ENCODE results near the gene LAMA1. TPM values are rescaled to one million over a fixed set of nuclear protein-coding genes. Genes with fewer than 3 reads are reported as not detected.

The LAMA1 gene
- total RNA-seq, 1 experiment from 2014 or later = 116 TPM

DNA sequence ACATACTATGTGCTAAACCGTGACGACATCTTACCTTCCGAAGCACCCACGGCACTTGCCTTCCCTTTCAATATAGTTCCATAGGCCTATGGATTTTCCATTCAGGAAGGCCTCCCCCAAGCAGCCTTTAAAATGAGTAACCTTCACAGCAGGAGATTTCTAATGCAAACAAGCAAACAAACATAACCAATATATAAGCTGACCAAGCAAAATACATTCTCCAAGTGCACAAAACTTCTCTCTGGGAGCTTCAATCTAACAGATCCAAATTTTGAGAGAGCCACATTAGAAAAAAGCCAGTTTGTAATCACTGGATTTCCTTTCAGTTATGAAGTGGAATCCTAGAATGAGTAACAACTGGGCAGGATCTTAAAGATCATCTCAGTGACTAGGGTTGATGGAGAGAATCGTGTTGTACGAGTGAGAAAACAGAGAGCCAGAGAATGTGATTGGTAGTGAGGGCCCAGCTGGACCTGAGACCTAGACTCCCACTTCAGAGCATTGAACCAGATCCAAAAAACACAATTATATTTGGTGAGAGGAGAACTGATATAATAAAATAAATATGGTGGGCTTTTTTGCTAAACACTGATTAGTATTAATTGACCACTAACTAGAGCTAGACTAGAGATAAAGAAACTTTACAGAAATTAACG, 145.6 kb downstream of the LAMA1 start:
- no peak for DNase-seq (ENCODE audit: low read depth, low spot score)
- in situ Hi-C loops (cut with HindIII; ENCODE audit: low pct_unique_long_range_greater_than_20kb, low sequenced_read_pairs) = no loop called here

- DNase-seq (ENCODE audit: low read depth, low spot score) = peak; percentile 23
- in situ Hi-C loops (cut with HindIII; ENCODE audit: low pct_unique_long_range_greater_than_20kb, low sequenced_read_pairs) = no loop called here
Observed at GRCh38 chr18:6963452-6964097, 154.0 kb downstream of the LAMA1 start.

DNA sequence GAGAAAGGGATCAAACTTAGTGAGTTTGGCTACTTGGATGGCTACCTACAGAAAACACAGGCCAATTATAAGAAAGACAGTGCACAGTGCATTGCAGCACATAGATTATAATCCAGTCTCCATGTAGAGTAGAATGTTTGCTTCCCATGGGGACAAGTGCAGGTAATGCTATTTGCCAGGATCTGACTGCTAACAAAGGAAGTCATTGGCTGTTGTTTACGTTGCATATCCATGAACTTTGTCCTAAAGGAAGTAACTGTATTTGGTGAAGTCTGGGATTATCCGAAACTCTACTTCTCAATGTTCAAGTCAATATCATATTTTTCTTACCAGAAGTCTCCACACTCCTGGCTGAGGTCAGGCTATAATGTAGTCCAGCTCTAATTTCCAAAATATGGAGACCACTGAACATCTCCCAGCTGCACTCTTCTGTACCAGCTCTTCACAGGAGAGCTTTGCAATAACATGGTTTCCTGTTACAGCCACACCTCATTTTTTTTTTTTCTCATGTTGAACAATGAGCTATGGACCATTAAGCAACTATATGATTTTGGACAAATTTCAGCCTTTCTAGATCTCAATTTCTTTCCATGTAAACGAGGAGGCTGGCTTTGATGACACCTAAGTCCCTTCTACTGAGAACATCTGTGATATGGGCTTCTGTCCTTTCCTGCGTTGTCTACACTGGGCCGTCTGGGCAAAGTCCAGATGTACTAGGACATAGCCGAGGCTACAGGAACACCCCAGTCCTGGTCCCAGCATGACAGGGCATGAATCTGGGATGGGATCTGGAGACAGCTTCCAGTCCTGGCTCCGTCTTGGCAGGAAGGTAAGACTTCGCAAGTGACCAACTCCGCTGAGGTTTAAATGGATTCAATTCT, 154.8 kb downstream of the LAMA1 start:
- DNase-seq (ENCODE audit: low read depth, low spot score) = no peak
- in situ Hi-C loops (cut with HindIII; ENCODE audit: low pct_unique_long_range_greater_than_20kb, low sequenced_read_pairs) = no loop called here

- in situ Hi-C loops (cut with HindIII; ENCODE audit: low pct_unique_long_range_greater_than_20kb, low sequenced_read_pairs) = no loop called here
- DNase-seq (ENCODE audit: low read depth, low spot score) = no peak
Observed at GRCh38 chr18:6961331-6961730, 156.3 kb downstream of the LAMA1 start.

DNA sequence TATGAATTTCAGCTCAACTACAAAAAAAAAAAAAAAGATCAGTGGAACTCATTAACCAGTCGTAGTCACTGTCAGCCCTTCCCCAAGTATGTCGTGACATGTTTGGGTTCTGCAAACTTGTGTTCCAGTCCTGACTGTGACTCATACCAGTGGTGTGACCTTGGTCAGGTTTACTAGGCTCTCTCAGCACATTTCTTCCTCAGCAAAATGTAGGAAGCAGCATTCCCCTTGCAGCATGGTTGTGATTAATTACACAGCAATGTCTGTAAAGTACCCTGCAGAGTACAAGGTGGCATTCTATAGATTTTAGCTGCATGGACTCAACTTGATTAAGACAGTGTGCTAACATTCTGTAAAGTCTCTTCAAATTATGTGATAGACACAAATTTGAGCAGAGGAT, 156.9 kb downstream of the LAMA1 start:
- in situ Hi-C loops (cut with HindIII; ENCODE audit: low pct_unique_long_range_greater_than_20kb, low sequenced_read_pairs) = no loop called here
- no peak for DNase-seq (ENCODE audit: low read depth, low spot score)

GRCh38 chr18:6960124-6960523, 157.5 kb downstream of the LAMA1 start:
- DNase-seq (ENCODE audit: low read depth, low spot score) = no peak
- in situ Hi-C loops (cut with HindIII; ENCODE audit: low pct_unique_long_range_greater_than_20kb, low sequenced_read_pairs) = no loop called here

DNA sequence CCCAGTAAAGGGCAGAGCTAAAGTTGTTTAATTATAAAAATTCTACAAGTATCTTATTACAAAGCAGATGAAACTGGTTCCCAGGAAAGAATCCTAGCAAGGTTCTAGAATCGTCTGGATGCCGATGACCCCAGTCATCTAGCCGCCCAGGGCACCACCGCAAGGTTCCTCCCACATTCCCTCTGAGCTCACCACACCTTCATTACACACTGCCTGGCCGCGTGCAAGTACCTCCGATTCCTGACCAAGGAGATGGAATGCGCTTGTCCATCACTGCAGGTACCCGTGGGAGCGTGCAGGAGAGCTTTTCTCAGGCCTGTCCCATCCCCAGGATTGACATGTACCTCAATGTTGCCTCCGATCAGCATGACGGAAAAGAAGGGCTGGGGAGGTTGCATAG, 158.5 kb downstream of the LAMA1 start:
- DNase-seq (ENCODE audit: low read depth, low spot score) = no peak
- in situ Hi-C loops (cut with HindIII; ENCODE audit: low pct_unique_long_range_greater_than_20kb, low sequenced_read_pairs) = no loop called here

DNA sequence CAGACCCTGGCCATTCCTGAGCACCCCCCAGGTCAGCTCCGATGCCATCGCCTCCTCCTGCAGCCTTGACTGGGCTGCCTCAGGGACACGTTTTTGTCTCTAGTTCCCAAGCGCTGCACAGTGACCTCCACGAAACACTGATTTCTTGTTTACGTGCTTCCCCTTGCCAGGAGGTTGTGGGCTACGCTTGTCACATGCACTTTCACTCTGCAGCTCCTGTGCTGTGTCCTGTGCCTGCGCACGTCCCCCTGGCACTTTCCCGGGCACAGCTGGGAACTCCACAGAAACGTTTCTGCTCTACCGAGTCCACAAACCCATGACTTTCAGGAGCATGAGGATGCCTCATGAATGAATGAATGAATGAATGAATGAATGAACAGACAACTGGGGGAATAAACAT, 160.6 kb downstream of the LAMA1 start:
- no peak for DNase-seq (ENCODE audit: low read depth, low spot score)
- in situ Hi-C loops (cut with HindIII; ENCODE audit: low pct_unique_long_range_greater_than_20kb, low sequenced_read_pairs) = no loop called here

GRCh38 chr18:6956495-6956894, 161.1 kb downstream of the LAMA1 start:
- in situ Hi-C loops (cut with HindIII; ENCODE audit: low pct_unique_long_range_greater_than_20kb, low sequenced_read_pairs) = no loop called here
- DNase-seq (ENCODE audit: low read depth, low spot score) = no peak

GRCh38 chr18:6955304-6955703, 162.3 kb downstream of the LAMA1 start:
- DNase-seq (ENCODE audit: low read depth, low spot score) = no peak
- in situ Hi-C loops (cut with HindIII; ENCODE audit: low pct_unique_long_range_greater_than_20kb, low sequenced_read_pairs) = no loop called here

GRCh38 chr18:6954501-6954900, 163.1 kb downstream of the LAMA1 start:
- in situ Hi-C loops (cut with HindIII; ENCODE audit: low pct_unique_long_range_greater_than_20kb, low sequenced_read_pairs) = no loop called here
- no peak for DNase-seq (ENCODE audit: low read depth, low spot score)

GRCh38 chr18:6951336-6952090, 166.1 kb downstream of the LAMA1 start:
- no peak for DNase-seq (ENCODE audit: low read depth, low spot score)
- in situ Hi-C loops (cut with HindIII; ENCODE audit: low pct_unique_long_range_greater_than_20kb, low sequenced_read_pairs) = no loop called here

- in situ Hi-C loops (cut with HindIII; ENCODE audit: low pct_unique_long_range_greater_than_20kb, low sequenced_read_pairs) = no loop called here
- DNase-seq (ENCODE audit: low read depth, low spot score) = no peak
Observed at GRCh38 chr18:6950641-6951040, 167.0 kb downstream of the LAMA1 start.

DNA sequence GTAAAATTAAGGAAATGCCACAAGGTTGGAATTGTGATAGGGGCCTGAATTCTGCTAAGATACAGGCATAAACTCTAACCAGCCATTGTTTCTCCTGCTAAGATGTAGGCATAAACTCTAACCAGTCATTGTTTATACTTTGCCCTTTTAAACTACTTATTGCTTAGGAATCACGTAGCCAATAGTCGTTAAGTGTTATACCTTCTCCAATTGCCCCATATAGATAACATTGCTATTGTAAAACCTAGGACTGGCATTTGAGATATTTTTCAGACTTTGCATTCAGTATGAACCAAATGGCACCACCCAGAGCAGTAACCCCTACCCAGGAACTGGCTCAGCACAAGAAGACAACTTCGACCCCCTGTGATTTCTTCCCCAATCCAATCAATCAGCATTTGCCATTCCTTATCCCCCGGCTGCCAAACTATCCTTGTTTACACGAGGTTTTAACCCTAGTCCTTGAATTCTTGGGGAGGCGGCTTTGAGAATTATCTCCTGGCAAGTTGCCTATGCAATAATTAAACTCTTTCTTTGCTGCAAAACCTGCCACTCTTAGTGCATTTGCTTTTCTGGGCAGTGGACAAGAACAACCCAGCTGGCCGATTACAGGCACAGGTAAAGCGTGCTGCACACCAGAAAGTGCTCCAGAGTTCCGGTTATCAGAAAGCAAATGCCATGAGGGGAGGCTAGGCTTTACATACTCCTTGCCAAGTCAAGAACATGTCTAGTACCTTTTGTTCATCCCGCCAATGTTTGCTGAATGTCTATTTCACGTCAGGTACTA, 167.6 kb downstream of the LAMA1 start:
- in situ Hi-C loops (cut with HindIII; ENCODE audit: low pct_unique_long_range_greater_than_20kb, low sequenced_read_pairs) = no loop called here
- DNase-seq (ENCODE audit: low read depth, low spot score) = no peak

DNA sequence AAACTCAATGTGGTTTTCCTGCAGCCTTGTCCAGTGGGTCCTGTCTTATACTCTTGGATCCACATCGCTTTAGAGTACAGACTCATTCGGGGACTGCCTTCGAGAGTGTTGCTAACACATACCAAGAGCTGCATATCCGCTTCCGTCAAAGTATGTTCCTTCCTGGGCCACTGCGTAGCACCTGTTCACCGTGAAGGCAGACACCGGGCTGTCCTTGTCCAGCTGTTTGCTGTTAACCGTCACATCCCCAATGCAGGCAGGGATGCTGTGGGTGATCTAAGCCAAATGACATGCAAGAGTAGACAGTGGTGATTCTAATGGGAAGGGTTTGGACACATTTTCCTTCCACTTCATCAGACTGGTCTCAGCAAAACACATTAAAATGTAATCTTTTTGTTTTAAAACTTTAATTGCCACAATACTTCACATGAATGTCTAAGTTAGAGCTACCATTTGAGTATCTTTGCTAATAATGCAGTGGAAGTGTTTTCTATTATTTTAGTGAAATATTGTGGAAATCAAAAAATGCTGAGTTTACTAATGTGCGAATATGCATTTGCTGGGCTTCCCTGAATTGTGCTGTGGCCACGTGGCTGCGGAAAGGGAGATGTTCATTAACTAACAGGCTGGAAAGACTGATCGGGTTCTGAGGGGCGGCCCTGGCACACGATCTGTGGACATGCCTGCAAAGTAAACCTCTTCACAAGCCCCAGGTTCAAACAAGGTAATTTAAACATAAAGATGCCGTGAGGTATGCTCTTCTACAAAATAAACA, 169.1 kb downstream of the LAMA1 start:
- no peak for DNase-seq (ENCODE audit: low read depth, low spot score)
- in situ Hi-C loops (cut with HindIII; ENCODE audit: low pct_unique_long_range_greater_than_20kb, low sequenced_read_pairs) = no loop called here

DNA sequence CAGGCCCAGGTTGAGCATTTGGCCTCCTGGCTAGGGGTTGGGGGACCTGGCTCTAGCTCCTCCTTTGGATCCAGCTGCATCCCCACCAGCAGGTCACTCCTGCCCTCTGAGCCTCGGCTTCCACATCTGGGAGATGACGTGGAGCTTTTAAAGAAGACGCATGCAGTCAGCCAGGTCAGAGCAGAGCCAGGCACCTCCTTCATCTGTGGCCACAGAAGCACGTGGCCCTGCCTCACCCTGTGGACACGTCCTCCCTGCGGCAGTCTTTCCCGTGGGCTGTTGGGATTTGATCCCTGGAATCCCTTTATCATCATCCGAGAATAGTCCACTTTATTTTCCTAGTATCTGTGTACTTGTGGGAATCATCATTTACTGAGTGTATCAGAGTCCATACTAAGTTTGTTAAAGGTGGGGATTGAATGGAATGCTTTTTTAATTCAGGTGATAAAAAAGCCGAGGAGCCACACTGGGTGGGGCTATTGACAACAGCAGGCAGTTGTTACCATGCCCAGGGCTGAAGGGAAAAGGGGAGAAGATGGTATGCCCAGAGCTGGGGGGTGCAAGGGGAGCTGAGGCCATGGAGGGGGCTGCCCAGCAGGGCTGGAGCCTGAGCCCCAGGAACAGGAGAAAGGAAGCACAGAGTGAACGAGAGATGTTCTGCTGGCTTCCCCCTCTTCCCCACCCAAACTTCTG, 170.1 kb downstream of the LAMA1 start:
- no peak for DNase-seq (ENCODE audit: low read depth, low spot score)

More for the DNA sequence above, 170.1 kb downstream of the LAMA1 start:
- in situ Hi-C loops (cut with HindIII; ENCODE audit: low pct_unique_long_range_greater_than_20kb, low sequenced_read_pairs) = no loop called here

Data from SK-MEL-5 (cell line).